ENCODE data around the gene ASAH2.
"Not testable (repeated sequence)": the region's sequence is repeated elsewhere in the genome, so short reads cannot be mapped to it uniquely, and the experiment has no call there.

Gene ASAH2

GRCh38 chr10:50251394-50251793 is at the start of gene ASAH2:
Gene ASAH2 (minus strand): TSS chr10:50251516. CDS start chr10:50248610, 2,906 bp downstream.
- DNase-seq, result no peak

GRCh38 chr10:50299948-50300669 is 48.8 kb upstream of the ASAH2 start:
- DNase-seq, result no peak

GRCh38 chr10:50295367-50295766 is 44.1 kb upstream of the ASAH2 start:
- no peak for DNase-seq

DNA sequence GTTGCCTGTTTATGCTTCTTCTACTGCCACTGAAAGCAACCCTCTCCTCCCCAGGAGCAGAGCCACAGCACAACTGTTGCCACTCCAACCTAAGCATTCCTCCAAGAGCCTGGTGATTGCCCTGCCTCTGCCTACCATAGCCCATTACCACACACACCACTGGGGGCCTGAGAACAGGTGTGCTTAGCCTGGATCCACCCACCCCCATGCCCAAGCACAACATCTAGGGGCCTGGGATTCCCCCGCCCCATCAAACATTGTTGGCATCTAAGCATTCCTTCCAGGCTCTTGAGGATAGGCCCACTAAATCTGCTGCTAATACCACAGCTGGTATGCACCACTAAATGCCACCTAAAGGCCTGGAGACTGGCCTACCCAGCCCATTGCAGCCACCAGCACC is 43.3 kb upstream of the ASAH2 start:
- DNase-seq, result no peak

- DNase-seq, result no peak
These were observed 42.4 kb upstream of the ASAH2 start for GRCh38 chr10:50293513-50294313.

- no peak for DNase-seq
These were observed 40.0 kb upstream of the ASAH2 start for GRCh38 chr10:50291261-50291850.

DNA sequence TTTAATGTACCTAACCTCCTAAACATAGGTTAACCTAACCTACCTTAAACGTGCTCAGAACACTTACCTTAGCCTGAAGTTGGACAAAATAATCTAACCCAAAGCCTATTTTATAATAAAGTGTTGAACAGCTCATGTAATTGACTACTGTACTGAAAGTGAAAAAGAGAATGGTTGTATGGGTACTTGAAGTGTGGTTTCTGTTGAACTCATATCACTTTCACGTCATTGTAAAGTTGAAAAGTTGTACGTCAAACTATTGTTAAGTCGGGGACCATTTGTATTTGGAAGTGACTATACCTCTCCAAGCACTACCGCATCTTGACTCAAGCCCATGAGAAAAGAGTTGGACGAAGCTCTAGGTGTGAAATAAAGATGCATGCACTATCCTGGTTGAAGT is 37.9 kb upstream of the ASAH2 start:
- no peak for DNase-seq

GRCh38 chr10:50286996-50287803 is 35.9 kb upstream of the ASAH2 start:
- no peak for DNase-seq

DNA sequence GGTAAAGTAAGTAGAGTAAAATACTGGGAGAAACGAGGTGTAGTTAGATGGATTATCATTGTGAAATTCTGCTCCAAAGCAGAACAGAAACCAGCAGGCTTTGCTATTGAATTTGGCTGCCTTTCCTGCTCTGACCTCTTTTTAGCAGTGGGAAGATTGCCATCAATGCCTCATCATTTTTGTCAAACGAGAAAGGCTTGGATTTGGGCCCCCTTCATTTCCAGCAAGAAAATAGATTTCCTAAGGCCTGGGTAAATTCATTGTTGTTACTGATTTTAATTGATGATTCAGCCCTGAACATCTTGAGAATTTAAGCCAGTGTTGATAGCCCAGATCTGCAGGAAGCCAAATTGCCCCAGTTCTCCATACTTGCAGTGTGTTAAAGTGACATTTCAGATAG is 35.2 kb upstream of the ASAH2 start:
- no peak for DNase-seq

GRCh38 chr10:50281967-50282522 is 30.7 kb upstream of the ASAH2 start:
- DNase-seq, result no peak

DNA sequence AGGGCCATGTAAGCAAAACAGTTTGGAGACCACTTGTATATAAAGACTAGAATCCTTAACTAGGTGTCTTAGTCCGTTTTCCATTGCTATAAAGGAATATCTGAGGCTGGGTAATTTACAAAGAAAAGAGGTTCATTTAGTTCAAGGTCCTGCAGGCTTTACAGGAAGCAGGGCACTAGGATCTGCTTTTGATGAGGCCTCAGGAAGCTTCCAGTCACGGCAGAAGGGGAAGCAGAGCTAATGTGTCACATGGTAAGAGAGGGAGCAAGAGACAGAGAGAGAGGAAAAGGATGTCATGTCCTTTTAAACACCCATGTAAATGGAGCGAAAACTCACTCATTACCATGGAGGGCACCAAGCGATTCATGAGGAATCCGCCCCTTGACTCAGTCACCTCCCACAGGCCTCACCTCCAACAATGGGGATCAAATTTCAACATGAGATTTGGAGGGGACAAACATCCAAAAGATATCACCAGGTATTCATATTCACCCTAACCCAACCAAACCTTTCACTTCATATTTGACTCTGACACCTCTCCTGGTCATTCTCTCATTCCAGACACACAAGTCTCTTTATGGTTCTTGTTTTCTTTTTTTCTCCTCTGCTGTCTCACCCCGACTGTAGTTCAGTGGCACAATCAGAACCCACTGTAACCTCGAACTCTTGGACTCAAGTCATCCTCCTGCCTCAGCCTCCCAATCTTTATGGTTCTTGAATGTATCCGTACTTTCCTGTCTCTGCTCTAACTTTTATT is 30.1 kb upstream of the ASAH2 start:
- no peak for DNase-seq

DNA sequence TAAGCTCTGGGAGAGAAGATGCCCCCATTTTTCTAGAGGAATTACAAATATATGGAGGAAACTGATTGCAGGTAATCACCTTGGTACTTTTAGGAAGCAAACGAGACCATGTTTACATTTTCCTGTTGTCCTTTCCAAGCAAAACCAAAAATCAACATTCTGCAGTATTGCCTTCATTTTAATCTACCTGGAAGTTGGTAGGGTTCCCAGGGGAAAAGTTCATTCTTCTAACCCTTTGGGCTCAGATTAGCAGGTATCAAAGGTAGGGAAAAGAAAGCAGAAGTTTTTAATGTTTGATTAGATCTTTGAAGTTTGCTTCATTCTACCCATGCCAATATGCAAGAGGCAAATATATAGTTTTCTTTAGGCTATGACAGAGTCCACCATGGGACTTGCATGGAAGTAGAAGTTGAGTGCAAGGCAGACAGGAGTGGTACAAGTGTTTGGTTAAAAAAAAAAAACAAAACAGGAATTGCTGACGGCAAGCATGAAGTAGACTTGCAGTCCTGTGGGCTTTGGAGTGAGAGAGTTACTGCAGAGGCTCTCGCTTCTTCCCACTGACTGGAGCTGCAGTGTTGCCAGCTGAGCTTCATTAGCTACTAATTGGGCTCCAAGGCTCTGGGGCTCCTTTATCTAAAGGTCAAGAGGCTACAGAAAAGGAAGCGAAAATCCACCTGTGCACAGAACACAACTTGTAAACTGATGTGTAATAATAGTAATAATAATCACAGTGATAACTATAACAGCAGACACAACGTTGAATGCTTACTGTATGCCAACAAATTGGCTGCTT is 28.9 kb upstream of the ASAH2 start:
- DNase-seq, result no peak

GRCh38 chr10:50279489-50279888 is 28.2 kb upstream of the ASAH2 start:
- DNase-seq, result no peak

GRCh38 chr10:50275650-50276235 is 24.4 kb upstream of the ASAH2 start:
- DNase-seq, result no peak

DNA sequence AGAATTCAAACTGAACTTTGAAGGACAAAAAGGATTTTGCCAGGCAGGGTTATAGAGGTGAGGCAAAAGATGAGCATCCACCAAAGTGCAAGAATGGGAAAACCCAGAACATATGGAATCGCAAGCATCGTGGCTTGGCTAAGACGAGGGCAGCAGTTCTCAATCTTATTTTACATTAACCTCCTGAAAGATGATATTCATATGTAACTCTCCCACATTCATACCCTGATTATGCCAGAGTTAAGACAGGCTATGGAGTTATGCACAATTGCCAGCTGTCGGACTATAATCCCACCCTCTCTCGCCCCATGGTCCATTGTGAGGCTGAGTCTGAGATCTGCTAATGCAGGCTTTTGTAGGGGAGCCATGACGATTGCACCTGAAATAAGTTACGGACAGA is 21.2 kb upstream of the ASAH2 start:
- no peak for DNase-seq

DNA sequence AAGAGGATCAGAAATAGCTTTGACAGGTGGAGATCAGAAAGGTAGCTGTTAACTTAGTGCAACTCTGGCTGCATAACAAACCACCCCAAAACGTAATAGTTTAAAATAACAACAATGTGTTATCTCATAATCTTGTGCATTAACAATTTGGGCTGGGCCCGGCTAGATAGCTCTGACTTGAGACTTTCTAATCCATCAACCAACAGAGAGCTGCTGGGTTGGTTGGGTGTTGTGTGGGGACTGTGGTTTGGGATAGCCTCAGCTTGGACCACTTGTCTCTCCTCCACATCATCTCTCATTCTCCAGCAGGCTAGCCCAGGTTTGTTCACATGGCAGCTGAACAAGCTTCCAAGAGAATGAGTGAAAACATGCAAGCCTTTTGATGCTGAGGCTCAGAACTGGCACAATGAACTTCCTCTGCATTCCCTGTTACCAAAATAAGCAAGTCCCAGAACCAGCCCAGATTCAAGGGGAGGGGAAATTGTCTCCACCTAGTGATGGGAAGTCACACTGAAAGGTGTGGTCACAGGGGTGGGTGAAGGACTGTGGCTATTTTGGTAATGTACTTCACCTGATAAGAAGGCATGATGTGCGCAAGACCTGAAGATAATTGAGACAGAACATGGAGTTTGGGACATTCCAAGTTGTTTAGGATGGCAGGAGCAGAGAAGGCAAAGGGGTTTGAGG is 20.4 kb upstream of the ASAH2 start:
- no peak for DNase-seq

DNA sequence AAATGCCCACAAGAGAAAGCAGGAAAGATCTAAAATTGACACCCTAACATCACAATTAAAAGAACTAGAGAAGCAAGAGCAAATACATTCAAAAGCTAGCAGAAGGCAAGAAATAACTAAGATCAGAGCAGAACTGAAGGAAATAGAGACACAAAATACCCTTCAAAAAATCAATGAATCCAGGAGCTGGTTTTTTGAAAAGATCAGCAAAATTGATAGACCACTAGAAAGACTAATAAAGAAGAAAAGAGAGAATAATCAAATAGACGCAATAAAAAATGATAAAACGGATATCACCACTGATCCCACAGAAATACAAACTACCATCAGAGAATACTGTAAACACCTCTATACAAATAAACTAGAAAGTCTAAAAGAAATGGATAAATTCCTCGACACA is 16.6 kb upstream of the ASAH2 start:
- DNase-seq, result not testable (repeated sequence)

DNA sequence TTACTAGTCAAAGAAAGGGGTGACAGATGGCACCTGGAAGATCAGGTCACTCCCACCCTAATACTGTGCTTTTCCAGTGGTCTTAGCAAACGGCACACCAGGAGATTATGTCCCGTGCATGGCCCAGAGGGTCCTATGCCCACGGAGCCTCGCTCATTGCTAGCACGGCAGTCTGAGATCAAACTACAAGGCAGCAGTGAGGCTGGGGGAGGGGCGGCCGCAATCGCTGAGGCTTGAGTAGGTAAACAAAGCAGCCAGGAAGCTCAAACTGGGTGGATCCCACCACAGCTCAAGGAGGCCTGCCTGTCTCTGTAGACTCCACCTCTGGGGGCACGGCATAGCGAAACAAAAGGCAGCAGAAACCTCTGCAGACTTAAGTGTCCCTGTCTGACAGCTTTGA is 11.3 kb upstream of the ASAH2 start:
- DNase-seq, result not testable (repeated sequence)

- no peak for DNase-seq
These were observed 9.5 kb upstream of the ASAH2 start for GRCh38 chr10:50260791-50261281.

DNA sequence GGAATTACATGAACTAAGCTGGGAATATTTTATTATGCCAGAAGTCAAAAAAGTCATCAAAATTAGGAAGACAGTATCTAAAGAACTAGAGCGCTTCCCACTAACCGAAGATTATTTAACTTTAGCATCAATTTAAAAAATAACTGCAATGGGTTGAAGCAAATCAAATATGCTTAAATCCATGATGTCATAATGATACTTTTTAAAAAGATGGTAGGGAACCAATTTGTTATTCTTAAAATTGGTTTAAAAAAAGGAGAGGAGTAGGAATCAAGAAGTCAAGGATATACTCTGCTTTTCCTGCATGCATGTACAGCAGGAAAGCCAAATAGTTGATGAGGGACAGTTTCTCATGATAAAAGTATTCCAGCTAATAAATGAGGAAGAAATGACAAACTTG is 3.2 kb upstream of the ASAH2 start:
- DNase-seq, result no peak

Measured in NCI-H1930 (cell line).